Hepatocyte (in vitro differentiated cells): ENCODE results near the gene RSU1. TPM values are rescaled to one million over a fixed set of nuclear protein-coding genes. Genes with fewer than 3 reads are reported as not detected.

ENCODE experiments used
- DNase-seq: peaks from one replicate; pipeline ENCODE4 v3.0.0-alpha.2; 2016; ENCODE audit warnings: low spot score
- H2AFZ ChIP-seq: fragments of 200-600 bp; sonication (generic); 2 replicates; pipeline ENCODE4 v1.6.0; 2016; ENCODE audit warnings: antibody characterized with exemption, mild to moderate bottlenecking
- H3K27ac ChIP-seq: fragments of 200-600 bp; sonication (generic); 2 replicates; pipeline ENCODE4 v1.5.1; 2016; ENCODE audit warnings: mild to moderate bottlenecking
- H3K27me3 ChIP-seq: fragments of 200-600 bp; sonication (generic); 2 replicates; pipeline ENCODE4 v1.6.1; 2016
- H3K36me3 ChIP-seq: fragments of 200-600 bp; sonication (generic); replicated peaks from 2 replicates; pipeline ENCODE4 v1.5.1; 2016; ENCODE audit warnings: low read depth; ENCODE audit not compliant: insufficient read depth
- H3K4me1 ChIP-seq: fragments of 200-600 bp; sonication (generic); 2 replicates; pipeline ENCODE4 v1.5.1; 2016; ENCODE audit warnings: mild to moderate bottlenecking, moderate library complexity; ENCODE audit not compliant: insufficient read depth
- H3K4me2 ChIP-seq: fragments of 200-600 bp; sonication (generic); 2 replicates; pipeline ENCODE4 v1.6.0; 2016
- H3K4me3 ChIP-seq: fragments of 200-600 bp; sonication (generic); 2 replicates; pipeline ENCODE4 v1.5.1; 2016; ENCODE audit warnings: mild to moderate bottlenecking
- H3K79me2 ChIP-seq: fragments of 200-600 bp; sonication (generic); 2 replicates; pipeline ENCODE4 v1.6.0; 2017; ENCODE audit warnings: mild to moderate bottlenecking
- H3K9me2 ChIP-seq: fragments of 200-600 bp; sonication (generic); replicated peaks from 2 replicates; pipeline ENCODE4 v1.6.0; 2017; ENCODE audit warnings: mild to moderate bottlenecking; ENCODE audit not compliant: insufficient read depth
- H3K9me3 ChIP-seq: fragments of 200-600 bp; sonication (generic); 2 replicates; pipeline ENCODE4 v1.5.1; 2016; ENCODE audit warnings: low read depth, mild to moderate bottlenecking
- H4K20me1 ChIP-seq: fragments of 200-600 bp; sonication (generic); 2 replicates; pipeline ENCODE4 v1.6.0; 2016; ENCODE audit warnings: mild to moderate bottlenecking; ENCODE audit not compliant: insufficient read depth, poor library complexity, severe bottlenecking
- CTCF ChIP-seq: fragments of 200-600 bp; sonication (generic); IDR thresholded peaks from 2 replicates; pipeline ENCODE4 v1.5.1; 2016; ENCODE audit warnings: antibody characterized with exemption, mild to moderate bottlenecking; ENCODE audit not compliant: poor library complexity
- EZH2 ChIP-seq: fragments of 200-600 bp; sonication (generic); IDR thresholded peaks from 2 replicates; pipeline ENCODE4 v1.6.1; 2016; ENCODE audit warnings: antibody characterized with exemption, mild to moderate bottlenecking, borderline replicate concordance
- EZH2phosphoT487 ChIP-seq: fragments of 200-600 bp; sonication (generic); IDR thresholded peaks from one replicate; pipeline ENCODE4 v1.6.1; 2018; ENCODE audit warnings: antibody characterized with exemption, mild to moderate bottlenecking, low read depth, moderate library complexity; ENCODE audit not compliant: unreplicated experiment, severe bottlenecking
- WGBS: methylation state at CpG from one replicate; pipeline ENCODE4 v1.1.6; 2016; ENCODE audit warnings: low lambda C conversion rate; ENCODE audit errors: missing lambda C conversion rate; 5-methylcytosine and 5-hydroxymethylcytosine counted together
- polyA plus RNA-seq: library from polyadenylated mRNA; unstranded; fragments of >200 nt; fragmentation: Nextera tagmentation; extraction: Ambion mirVana; gene quantifications from 2 replicates; pipeline ENCODE4 v1.2.1, GENCODE V29; 2016
- total RNA-seq: library from RNA; depleted of rRNA; stranded (reverse); fragments of >200 nt; gene quantifications from 2 replicates; pipeline ENCODE4 v1.2.3, GENCODE V29; 2014

RSU1 gene
- total and polyA plus RNA-seq, 2 experiments from 2014 or later: 37.0 to 52.3 TPM

- no peaks in the 10 kb centered on the region for H3K4me1 ChIP-seq
- no peak overlapping the region for H3K27ac ChIP-seq
- WGBS: 67% methylated on average over 1 of the region's 1 CpG
- no peaks in the 10 kb centered on the region for H3K79me2 ChIP-seq
- H2AFZ ChIP-seq: no peak overlapping the region
- H4K20me1 ChIP-seq: no peaks in the 10 kb centered on the region
- H3K36me3 ChIP-seq: no peaks in the 10 kb centered on the region
- no peaks in the 10 kb centered on the region for H3K27me3 ChIP-seq
- no peak overlapping the region for H3K4me3 ChIP-seq
- H3K4me2 ChIP-seq: no peak overlapping the region
- no peaks in the 10 kb centered on the region for H3K9me2 ChIP-seq
- H3K9me3 ChIP-seq: no peaks in the 10 kb centered on the region
- no peak for DNase-seq
- TF ChIP-seq EZH2: no peak
- TF ChIP-seq CTCF: no peak
- no peak for TF ChIP-seq EZH2phosphoT487
Observed at GRCh38 chr10:16681521-16681920, 135.7 kb downstream of the RSU1 start.

GRCh38 chr10:16679511-16679910 is 137.7 kb downstream of the RSU1 start:
- 95% methylated on average over 6 of the region's 6 CpGs for WGBS
- no peak overlapping the region for H3K4me3 ChIP-seq
- H3K79me2 ChIP-seq: no peaks in the 10 kb centered on the region
- no peaks in the 10 kb centered on the region for H3K9me2 ChIP-seq
- DNase-seq: no peak
- no peak overlapping the region for H3K4me2 ChIP-seq
- H3K36me3 ChIP-seq: no peaks in the 10 kb centered on the region
- H4K20me1 ChIP-seq: no peaks in the 10 kb centered on the region
- H2AFZ ChIP-seq: no peak overlapping the region
- H3K27ac ChIP-seq: no peak overlapping the region
- H3K9me3 ChIP-seq: no peaks in the 10 kb centered on the region
- TF ChIP-seq CTCF: no peak
- no peak for TF ChIP-seq EZH2phosphoT487
- no peak for TF ChIP-seq EZH2
- no peaks in the 10 kb centered on the region for H3K4me1 ChIP-seq
- no peaks in the 10 kb centered on the region for H3K27me3 ChIP-seq

- Histone ChIP-seq H3K36me3 (no peaks in the 10 kb centered on the region), H3K79me2 (no peaks in the 10 kb centered on the region), H3K4me2 (no peak overlapping the region), H3K9me3 (no peaks in the 10 kb centered on the region), H3K27me3 (no peaks in the 10 kb centered on the region), H3K9me2 (no peaks in the 10 kb centered on the region), H3K27ac (no peak overlapping the region), H3K4me1 (no peaks in the 10 kb centered on the region), H2AFZ (no peak overlapping the region), H4K20me1 (no peaks in the 10 kb centered on the region), H3K4me3 (no peak overlapping the region)
- 93% methylated on average over 2 of the region's 2 CpGs for WGBS
- TF ChIP-seq EZH2phosphoT487: no peak
- TF ChIP-seq EZH2: no peak
- no peak for TF ChIP-seq CTCF
- no peak for DNase-seq
Observed at GRCh38 chr10:16675334-16675733, 141.9 kb downstream of the RSU1 start.
